ENCODE results near the gene ZBTB46.

ZBTB46 gene

DNA sequence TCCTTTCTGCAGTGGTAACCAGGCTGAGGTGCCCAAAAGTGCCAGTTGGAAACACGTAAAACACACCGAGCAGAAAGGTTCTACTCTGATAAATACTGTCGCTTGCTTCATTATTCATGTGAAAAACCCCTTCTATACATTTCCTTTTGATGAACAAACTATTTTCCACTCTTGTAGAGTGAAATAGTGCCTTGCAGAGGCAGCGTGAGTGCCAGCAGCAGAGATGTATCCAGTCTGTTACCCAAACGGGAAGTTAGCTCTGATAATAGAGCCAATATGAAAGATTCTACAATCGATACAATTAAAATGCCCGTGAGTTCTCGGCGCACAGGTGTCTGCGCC is 1.5 kb downstream of the ZBTB46 start:
- no peak for DNase-seq (ENCODE audit: low spot score)
- Histone ChIP-seq H3K27ac (no peak overlapping the region), H3K4me3 (peak overlapping the region; percentile 88)
- TF ChIP-seq, protein P1, sequence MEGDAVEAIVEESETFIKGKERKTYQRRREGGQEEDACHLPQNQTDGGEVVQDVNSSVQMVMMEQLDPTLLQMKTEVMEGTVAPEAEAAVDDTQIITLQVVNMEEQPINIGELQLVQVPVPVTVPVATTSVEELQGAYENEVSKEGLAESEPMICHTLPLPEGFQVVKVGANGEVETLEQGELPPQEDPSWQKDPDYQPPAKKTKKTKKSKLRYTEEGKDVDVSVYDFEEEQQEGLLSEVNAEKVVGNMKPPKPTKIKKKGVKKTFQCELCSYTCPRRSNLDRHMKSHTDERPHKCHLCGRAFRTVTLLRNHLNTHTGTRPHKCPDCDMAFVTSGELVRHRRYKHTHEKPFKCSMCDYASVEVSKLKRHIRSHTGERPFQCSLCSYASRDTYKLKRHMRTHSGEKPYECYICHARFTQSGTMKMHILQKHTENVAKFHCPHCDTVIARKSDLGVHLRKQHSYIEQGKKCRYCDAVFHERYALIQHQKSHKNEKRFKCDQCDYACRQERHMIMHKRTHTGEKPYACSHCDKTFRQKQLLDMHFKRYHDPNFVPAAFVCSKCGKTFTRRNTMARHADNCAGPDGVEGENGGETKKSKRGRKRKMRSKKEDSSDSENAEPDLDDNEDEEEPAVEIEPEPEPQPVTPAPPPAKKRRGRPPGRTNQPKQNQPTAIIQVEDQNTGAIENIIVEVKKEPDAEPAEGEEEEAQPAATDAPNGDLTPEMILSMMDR (IDR thresholded peaks at IDR 0.05), result no peak

DNA sequence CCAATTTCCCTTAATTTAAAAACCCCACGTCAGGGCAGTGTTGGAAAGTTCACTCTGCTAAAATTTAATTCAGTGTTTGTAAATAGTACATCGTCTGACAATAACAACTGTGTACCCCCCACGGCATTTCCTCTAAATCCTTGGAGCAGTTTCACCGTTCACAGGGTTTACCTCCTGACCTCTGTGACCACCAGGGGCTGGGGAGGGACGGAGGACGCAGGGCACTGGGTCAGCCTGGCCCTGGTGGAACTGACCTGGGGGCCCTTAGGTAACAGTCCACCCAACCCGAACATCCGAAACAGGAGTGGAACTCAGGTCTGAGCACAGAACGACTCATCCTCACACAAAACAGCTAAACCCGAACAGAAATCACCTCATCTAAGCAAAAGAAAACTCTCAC is 2.1 kb downstream of the ZBTB46 start:
- no peak for DNase-seq (ENCODE audit: low spot score)
- peak overlapping the region; percentile 88 for H3K4me3 ChIP-seq
- TF ChIP-seq, protein P1 (IDR thresholded peaks at IDR 0.05), result no peak
- H3K27ac ChIP-seq, result peak overlapping the region in 1 of 2 donors; percentile 21

DNA sequence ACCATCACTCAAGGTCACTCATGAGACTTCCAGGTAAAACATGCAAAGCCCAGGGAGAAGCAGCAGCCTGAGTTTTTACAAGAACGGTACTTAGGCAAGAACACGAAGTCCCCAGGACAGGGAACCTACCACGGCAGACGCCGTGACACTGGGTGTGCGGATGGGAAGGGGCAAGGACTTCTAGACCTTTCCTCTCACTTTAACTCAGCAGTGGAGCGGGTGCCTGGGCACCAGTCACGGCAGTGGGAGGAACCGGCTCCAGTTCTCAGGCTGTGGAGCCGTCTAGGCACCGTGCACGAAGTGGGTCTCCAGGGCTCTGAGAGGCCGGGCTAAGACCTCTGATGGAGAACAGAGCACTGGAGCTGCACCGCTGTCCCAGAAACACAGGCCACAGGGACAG is 2.5 kb downstream of the ZBTB46 start:
- peak overlapping the region in 1 of 2 donors; percentile 21 for H3K27ac ChIP-seq
- H3K4me3 ChIP-seq, result peak overlapping the region; percentile 88
- DNase-seq (ENCODE audit: low spot score), result no peak
- TF ChIP-seq, protein P1 (IDR thresholded peaks at IDR 0.05), result no peak

DNA sequence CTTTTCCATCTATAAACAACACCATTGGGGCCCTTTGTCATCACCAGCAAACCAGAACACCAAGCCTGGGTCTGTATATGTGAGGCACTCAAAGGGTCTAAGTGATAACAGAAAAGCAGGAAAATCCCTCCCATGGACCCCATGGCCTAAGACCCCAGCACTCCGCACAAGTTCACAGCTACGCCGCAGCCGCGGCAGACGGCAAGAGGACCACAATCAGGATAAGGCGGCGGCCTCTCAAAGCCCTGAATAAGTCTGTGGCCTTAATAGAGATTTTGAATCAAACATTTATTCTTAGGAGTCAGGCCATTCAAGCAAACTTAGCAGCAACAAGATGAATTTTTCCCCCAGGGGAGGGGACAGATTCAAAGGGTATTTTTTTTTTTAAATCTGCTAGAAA is 2.9 kb downstream of the ZBTB46 start:
- DNase-seq (ENCODE audit: low spot score), result no peak
- peak overlapping the region in 1 of 2 donors; percentile 21 for H3K27ac ChIP-seq
- TF ChIP-seq, protein P1 (IDR thresholded peaks at IDR 0.05), result no peak
- no peak overlapping the region for H3K4me3 ChIP-seq

DNA sequence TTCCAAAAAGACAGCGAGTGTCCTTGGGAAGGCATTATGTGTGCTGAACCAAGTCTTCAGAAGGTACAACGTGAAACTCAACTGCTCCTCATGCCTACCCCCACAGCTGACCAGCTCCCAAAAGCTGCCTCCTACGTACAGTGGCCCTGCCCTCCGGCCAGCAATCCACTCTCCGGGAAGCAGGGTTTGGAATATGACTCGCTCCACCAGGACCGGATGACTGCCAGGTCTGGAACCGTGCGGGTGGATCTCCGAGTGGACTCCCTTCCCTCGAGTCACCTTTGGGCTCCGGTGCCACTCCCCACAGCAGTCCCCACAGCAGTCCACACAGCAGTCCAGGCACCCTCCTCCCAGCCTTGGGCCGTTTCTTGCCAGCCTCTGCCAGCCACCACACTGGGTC is 4.3 kb downstream of the ZBTB46 start:
- DNase-seq (ENCODE audit: low spot score), result no peak
- TF ChIP-seq, protein P1 (IDR thresholded peaks at IDR 0.05), result no peak
- H3K4me3 ChIP-seq, result no peak overlapping the region
- H3K27ac ChIP-seq, result peak overlapping the region in 1 of 2 donors; percentile 24

DNA sequence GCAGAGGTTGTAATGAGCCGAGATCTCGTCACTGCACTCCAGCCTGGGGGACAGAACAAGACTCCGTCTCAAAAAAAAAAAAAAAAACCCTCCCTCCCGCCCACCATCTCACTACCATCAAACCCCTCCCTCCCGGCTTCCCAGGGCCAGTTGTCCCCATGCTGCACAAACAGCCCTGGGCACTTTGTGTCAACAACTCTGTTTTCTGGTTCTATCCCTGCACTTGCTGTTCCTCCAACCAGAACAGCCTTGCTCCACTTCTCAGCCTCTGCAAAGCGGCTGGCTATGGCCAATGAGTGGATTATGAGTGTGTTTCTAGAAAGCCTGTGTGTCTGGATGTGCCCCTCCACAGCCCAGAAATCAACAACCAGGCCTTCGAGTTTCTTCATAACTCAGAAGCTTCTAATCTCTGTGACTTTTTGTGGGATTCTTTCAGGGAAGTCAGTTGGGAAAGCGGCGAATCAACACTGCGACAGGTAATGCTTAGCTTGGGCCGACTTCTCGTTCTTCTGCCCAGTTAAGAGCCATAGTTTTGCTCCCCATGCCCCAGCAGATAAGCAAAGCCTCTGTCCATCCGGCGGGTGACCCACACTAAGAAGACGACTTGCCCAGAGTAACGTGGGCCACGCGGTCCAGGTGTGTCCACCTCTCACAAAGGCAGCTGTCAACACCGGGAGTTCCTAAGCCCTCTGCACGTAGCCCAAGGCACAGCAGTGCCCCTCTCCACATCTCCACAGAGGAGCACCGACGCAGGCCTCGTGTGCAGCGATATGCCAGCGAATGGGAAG is 5.5 kb downstream of the ZBTB46 start:
- Histone ChIP-seq H3K27ac (no peak overlapping the region), H3K4me3 (no peak overlapping the region)
- no peak for DNase-seq (ENCODE audit: low spot score)
- TF ChIP-seq, protein P1 (IDR thresholded peaks at IDR 0.05), result no peak

DNA sequence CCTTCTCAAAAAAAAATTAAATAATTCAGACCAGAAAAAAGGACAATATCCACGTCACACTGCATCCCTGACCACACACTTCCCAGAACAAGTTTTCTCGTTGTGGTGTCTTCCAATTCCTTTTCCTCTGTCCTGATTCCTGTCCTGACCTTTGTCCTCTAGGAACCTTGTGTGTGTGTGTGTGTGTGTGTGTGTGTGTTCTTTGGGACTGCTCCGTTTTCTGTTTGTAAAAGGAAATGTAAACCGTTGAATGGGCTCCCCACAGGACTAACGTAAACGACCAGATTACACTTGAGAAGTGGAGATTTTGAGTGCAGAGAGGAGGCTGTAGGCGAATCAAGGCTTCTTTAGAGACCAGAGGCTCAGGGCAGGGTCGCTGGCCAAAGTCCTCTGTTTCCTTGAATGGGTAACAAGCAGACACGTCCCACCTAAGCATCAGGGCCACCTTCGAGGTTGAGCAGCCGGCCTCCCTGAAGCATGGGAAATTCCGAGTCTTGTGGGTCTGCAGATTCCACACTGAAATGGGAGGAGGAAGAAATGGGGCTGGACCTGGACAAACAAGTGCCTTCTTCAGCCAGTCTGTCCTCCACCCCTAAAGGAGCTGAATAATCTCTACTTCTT is 7.3 kb downstream of the ZBTB46 start:
- no peak for DNase-seq (ENCODE audit: low spot score)
- H3K27ac ChIP-seq, result no peak overlapping the region
- TF ChIP-seq, protein P1 (IDR thresholded peaks at IDR 0.05), result no peak
- no peak overlapping the region for H3K4me3 ChIP-seq
